ENCODE data around the gene RIPOR2. TPM values are rescaled to one million over a fixed set of nuclear protein-coding genes. Genes with fewer than 3 reads are reported as not detected.
"Not testable (repeated sequence)": the region's sequence is repeated elsewhere in the genome, so short reads cannot be mapped to it uniquely, and the experiment has no call there.

RIPOR2 gene
- total RNA-seq, 1 experiment from 2014 or later: 5.0 TPM

DNA sequence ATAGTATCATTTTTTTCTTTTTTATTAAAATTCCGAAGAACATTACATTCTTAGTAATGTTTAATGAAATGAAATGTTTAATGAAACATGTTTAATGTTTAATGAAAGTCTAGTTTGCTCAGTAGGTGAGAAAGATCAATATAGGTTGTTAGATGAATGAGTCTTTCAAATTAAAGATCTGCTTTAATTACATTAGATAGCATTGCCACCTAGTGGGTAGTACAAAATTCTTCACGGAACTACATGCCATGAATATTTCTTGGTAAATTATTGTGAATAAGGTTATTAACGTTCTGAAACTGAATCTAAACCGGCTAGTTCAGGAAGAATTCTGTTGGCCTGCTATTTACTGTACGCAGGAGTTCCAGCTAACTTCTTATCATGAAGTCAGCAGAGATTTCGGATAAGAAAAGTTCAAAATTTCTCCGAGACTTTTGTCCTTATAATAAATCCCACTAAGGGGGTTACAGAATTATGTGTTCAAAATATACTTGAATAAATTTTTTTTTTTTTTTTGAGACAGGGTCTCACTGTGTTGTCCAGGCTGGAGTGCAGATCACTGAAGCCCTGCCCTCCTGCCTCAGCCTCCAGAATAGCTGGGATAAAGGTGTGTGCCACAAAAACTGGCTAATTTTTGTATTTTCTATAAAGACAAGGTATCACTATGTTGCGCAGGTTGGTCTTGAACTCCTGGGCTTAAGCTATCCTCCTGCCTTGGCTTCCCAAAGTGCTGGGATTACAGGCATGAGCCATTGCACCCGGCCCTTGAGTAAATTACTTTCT lies 168.9 kb downstream of the RIPOR2 start:
- H3K27ac Mint-ChIP-seq: no peak overlapping the region
- Histone ChIP-seq H2AFZ (ENCODE audit: low read length) (no peak overlapping the region), H4K5ac (ENCODE audit: insufficient read length, low read depth, low read length) (no peak overlapping the region), H3K23ac (ENCODE audit: insufficient read length, low read depth, low read length) (no peak overlapping the region), H3K9ac (ENCODE audit: extremely low read depth, insufficient read length, low read length) (no peak overlapping the region), H3K23me2 (ENCODE audit: insufficient read length, low read depth, low read length, poor library complexity, severe bottlenecking) (no peaks in the 10 kb centered on the region), H4K8ac (replicated peaks; ENCODE audit: insufficient read length, low read depth, low read length) (no peak overlapping the region), H3K14ac (ENCODE audit: insufficient read depth, low read length) (no peak overlapping the region), H2AK5ac (ENCODE audit: insufficient read length, low read length) (no peak overlapping the region), H3K79me1 (ENCODE audit: insufficient read depth, low read depth, low read length, poor library complexity, severe bottlenecking) (no peaks in the 10 kb centered on the region), H4K91ac (ENCODE audit: insufficient read length, low read depth, low read length) (no peak overlapping the region), H2BK12ac (ENCODE audit: insufficient read length, low read depth, low read length) (no peak overlapping the region), H3K79me2 (ENCODE audit: insufficient read depth, low read length) (no peaks in the 10 kb centered on the region), H3K4me1 (ENCODE audit: insufficient read depth, low read length) (no peaks in the 10 kb centered on the region), H3T11ph (ENCODE audit: low read length) (no peak overlapping the region), H3K56ac (ENCODE audit: insufficient read length, low read depth, low read length) (no peak overlapping the region), H3K18ac (ENCODE audit: insufficient read length, low read depth, low read length) (no peak overlapping the region), H2BK15ac (ENCODE audit: low read depth, low read length) (no peak overlapping the region), H2BK5ac (ENCODE audit: insufficient read length, low read length) (no peak overlapping the region), H4K20me1 (ENCODE audit: control insufficient read depth, insufficient read depth, insufficient read length) (no peaks in the 10 kb centered on the region), H3K27ac (ENCODE audit: insufficient read length, low read depth, low read length) (no peak overlapping the region), H3K4ac (ENCODE audit: low read depth, low read length) (no peak overlapping the region), H3K4me2 (ENCODE audit: insufficient read depth, insufficient read length, low read length) (no peak overlapping the region), H2BK20ac (ENCODE audit: low read depth, low read length, poor library complexity, severe bottlenecking) (no peak overlapping the region), H3K9me3 (ENCODE audit: control insufficient read depth, low read depth, low read length) (no peaks in the 10 kb centered on the region), H2BK120ac (ENCODE audit: low read depth, low read length, poor library complexity, severe bottlenecking) (no peak overlapping the region), H3K27me3 (ENCODE audit: insufficient read depth, low read length) (no peaks in the 10 kb centered on the region)
- H3K9me3 Mint-ChIP-seq: no peaks in the 10 kb centered on the region
- DNase-seq: no peak
- WGBS (ENCODE audit: extremely low coverage, insufficient read length, low lambda C conversion rate): no CpG with 5 or more reads among the region's 9 CpGs
- no peaks in the 10 kb centered on the region for H3K36me3 Mint-ChIP-seq (ENCODE audit: insufficient read depth in 1 of 3, low read depth in 3 of 3)
- H3K27me3 Mint-ChIP-seq (ENCODE audit: low read depth): no peaks in the 10 kb centered on the region
- TF ChIP-seq, protein P1, sequence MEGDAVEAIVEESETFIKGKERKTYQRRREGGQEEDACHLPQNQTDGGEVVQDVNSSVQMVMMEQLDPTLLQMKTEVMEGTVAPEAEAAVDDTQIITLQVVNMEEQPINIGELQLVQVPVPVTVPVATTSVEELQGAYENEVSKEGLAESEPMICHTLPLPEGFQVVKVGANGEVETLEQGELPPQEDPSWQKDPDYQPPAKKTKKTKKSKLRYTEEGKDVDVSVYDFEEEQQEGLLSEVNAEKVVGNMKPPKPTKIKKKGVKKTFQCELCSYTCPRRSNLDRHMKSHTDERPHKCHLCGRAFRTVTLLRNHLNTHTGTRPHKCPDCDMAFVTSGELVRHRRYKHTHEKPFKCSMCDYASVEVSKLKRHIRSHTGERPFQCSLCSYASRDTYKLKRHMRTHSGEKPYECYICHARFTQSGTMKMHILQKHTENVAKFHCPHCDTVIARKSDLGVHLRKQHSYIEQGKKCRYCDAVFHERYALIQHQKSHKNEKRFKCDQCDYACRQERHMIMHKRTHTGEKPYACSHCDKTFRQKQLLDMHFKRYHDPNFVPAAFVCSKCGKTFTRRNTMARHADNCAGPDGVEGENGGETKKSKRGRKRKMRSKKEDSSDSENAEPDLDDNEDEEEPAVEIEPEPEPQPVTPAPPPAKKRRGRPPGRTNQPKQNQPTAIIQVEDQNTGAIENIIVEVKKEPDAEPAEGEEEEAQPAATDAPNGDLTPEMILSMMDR (conservative IDR thresholded peaks at IDR 0.05): peak; percentile 46
- H3K4me1 Mint-ChIP-seq: peaks cover 0 to 1% of the 10 kb centered on the region in 2 experiments; a peak in 1 of 4 replicates
- H3K4me3 Mint-ChIP-seq: no peak overlapping the region

DNA sequence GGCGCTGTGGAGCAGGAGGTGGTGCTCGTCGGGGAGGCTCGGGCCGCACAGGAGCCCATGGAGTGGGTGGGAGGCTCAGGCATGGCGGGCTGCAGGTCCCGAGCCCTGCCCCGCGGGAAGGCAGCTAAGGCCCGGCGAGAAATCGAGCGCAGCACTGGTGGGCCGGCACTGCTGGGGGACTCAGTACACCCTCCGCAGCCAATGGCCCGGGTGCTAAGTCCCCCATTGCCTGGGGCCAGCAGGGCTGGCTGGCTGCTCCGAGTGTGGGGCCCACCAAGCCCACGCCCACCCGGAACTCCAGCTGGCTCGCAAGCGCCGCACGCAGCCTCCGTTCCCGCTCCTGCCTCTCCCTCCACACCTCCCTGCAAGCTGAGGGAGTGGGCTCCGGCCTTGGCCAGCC lies 169.8 kb downstream of the RIPOR2 start:
- H2BK20ac ChIP-seq (ENCODE audit: low read depth, low read length, poor library complexity, severe bottlenecking); H4K20me1 ChIP-seq (ENCODE audit: control insufficient read depth, insufficient read depth, insufficient read length); DNase-seq; H3K27ac ChIP-seq (ENCODE audit: insufficient read length, low read depth, low read length); H3K27ac Mint-ChIP-seq; H3K23me2 ChIP-seq (ENCODE audit: insufficient read length, low read depth, low read length, poor library complexity, severe bottlenecking); H2AK5ac ChIP-seq (ENCODE audit: insufficient read length, low read length); H3K4me3 Mint-ChIP-seq; H2BK12ac ChIP-seq (ENCODE audit: insufficient read length, low read depth, low read length); H3K79me1 ChIP-seq (ENCODE audit: insufficient read depth, low read depth, low read length, poor library complexity, severe bottlenecking); H3K36me3 Mint-ChIP-seq (ENCODE audit: insufficient read depth in 1 of 3, low read depth in 3 of 3); H3K9ac ChIP-seq (ENCODE audit: extremely low read depth, insufficient read length, low read length); H2AFZ ChIP-seq (ENCODE audit: low read length); H3K4me1 ChIP-seq (ENCODE audit: insufficient read depth, low read length); H3K23ac ChIP-seq (ENCODE audit: insufficient read length, low read depth, low read length); H3K18ac ChIP-seq (ENCODE audit: insufficient read length, low read depth, low read length); H4K5ac ChIP-seq (ENCODE audit: insufficient read length, low read depth, low read length); H3K9me3 ChIP-seq (ENCODE audit: control insufficient read depth, low read depth, low read length); H2BK5ac ChIP-seq (ENCODE audit: insufficient read length, low read length); H3K4me2 ChIP-seq (ENCODE audit: insufficient read depth, insufficient read length, low read length); H3K14ac ChIP-seq (ENCODE audit: insufficient read depth, low read length); H3K4me1 Mint-ChIP-seq; H3K79me2 ChIP-seq (ENCODE audit: insufficient read depth, low read length); H3K27me3 ChIP-seq (ENCODE audit: insufficient read depth, low read length); H2BK15ac ChIP-seq (ENCODE audit: low read depth, low read length); H3T11ph ChIP-seq (ENCODE audit: low read length); H4K8ac ChIP-seq (replicated peaks; ENCODE audit: insufficient read length, low read depth, low read length); H4K91ac ChIP-seq (ENCODE audit: insufficient read length, low read depth, low read length); H3K56ac ChIP-seq (ENCODE audit: insufficient read length, low read depth, low read length); H3K4ac ChIP-seq (ENCODE audit: low read depth, low read length); H3K9me3 Mint-ChIP-seq; H3K27me3 Mint-ChIP-seq (ENCODE audit: low read depth); H2BK120ac ChIP-seq (ENCODE audit: low read depth, low read length, poor library complexity, severe bottlenecking): not testable (repeated sequence)
- WGBS (ENCODE audit: extremely low coverage, insufficient read length, low lambda C conversion rate): no CpG with 5 or more reads among the region's 26 CpGs

Measured in H9 (cell line).